ENCODE data around the gene SCMH1.
"Not testable (repeated sequence)": the region's sequence is repeated elsewhere in the genome, so short reads cannot be mapped to it uniquely, and the experiment has no call there.

SCMH1 gene

GRCh38 chr1:41246568-41246967, 4.5 kb upstream of the SCMH1 start:
- DNase-seq: no peak

GRCh38 chr1:41245659-41246058, 3.6 kb upstream of the SCMH1 start:
- DNase-seq: no peak

- DNase-seq: no peak
Observed at GRCh38 chr1:41243079-41243385, 926 bp upstream of the SCMH1 start.

GRCh38 chr1:41242342-41243078, 404 bp upstream of the SCMH1 start:
- peak; percentile 32 for DNase-seq

- peak; percentile 67 for DNase-seq
Observed at GRCh38 chr1:41241354-41241748, 755 bp downstream of the SCMH1 start.

GRCh38 chr1:41240781-41241353, 1.2 kb downstream of the SCMH1 start:
- no peak for DNase-seq

- DNase-seq: peak; percentile 60
Observed at GRCh38 chr1:41239988-41240610, 2.0 kb downstream of the SCMH1 start.

GRCh38 chr1:41238311-41238988, 3.7 kb downstream of the SCMH1 start:
- DNase-seq: peak; percentile 57

- DNase-seq: no peak
Observed at GRCh38 chr1:41236781-41237180, 5.3 kb downstream of the SCMH1 start.

GRCh38 chr1:41235893-41236292, 6.2 kb downstream of the SCMH1 start:
- DNase-seq: no peak

GRCh38 chr1:41233708-41234107, 8.4 kb downstream of the SCMH1 start:
- no peak for DNase-seq

- no peak for DNase-seq
Observed at GRCh38 chr1:41232305-41232704, 9.8 kb downstream of the SCMH1 start.

- DNase-seq: no peak
Observed at GRCh38 chr1:41230656-41231055, 11.4 kb downstream of the SCMH1 start.

GRCh38 chr1:41229219-41229618, 12.9 kb downstream of the SCMH1 start:
- not testable (repeated sequence) for DNase-seq

GRCh38 chr1:41226815-41227434, 15.2 kb downstream of the SCMH1 start:
- no peak for DNase-seq

GRCh38 chr1:41225495-41225894, 16.6 kb downstream of the SCMH1 start:
- DNase-seq: no peak

GRCh38 chr1:41222496-41222895, 19.6 kb downstream of the SCMH1 start:
- no peak for DNase-seq

GRCh38 chr1:41221995-41222394, 20.1 kb downstream of the SCMH1 start:
- no peak for DNase-seq

- DNase-seq: no peak
Observed at GRCh38 chr1:41218152-41218551, 24.0 kb downstream of the SCMH1 start.

GRCh38 chr1:41217441-41217840, 24.7 kb downstream of the SCMH1 start:
- no peak for DNase-seq

- no peak for DNase-seq
Observed at GRCh38 chr1:41215623-41216022, 26.5 kb downstream of the SCMH1 start.

- DNase-seq: no peak
Observed at GRCh38 chr1:41213341-41213740, 28.8 kb downstream of the SCMH1 start.

GRCh38 chr1:41211608-41212007, 30.5 kb downstream of the SCMH1 start:
- not testable (repeated sequence) for DNase-seq
